Left lung (tissue), 10 donors: Measurements from ENCODE around the gene ROBO1. TPM values are rescaled to one million over a fixed set of nuclear protein-coding genes. Genes with fewer than 3 reads are reported as not detected.

ENCODE experiments used
- ATAC-seq: fragments of 200-7000 bp; cut with Tn5 transposase; one replicate; pipeline ENCODE4 v1.9.1; 2020; ENCODE audit warnings: moderate library complexity
- DNase-seq, 4 donors: peaks; one replicate each; pipeline ENCODE4 v3.0.0-alpha.2; 2013 to 2020
- H3K27ac ChIP-seq, 2 donors: fragments of 200-600 bp; sonication (generic) in 1 of 2; one replicate each; pipeline versions ENCODE4 v1.5.0 to v1.8.0; 2020 to 2021
- H3K27me3 ChIP-seq, 2 donors: fragments of 200-600 bp; sonication (generic) in 1 of 2; one replicate each; pipeline versions ENCODE4 v1.5.0 to v1.8.0; 2020 to 2021
- H3K36me3 ChIP-seq, 2 donors: fragments of 200-600 bp; sonication (generic) in 1 of 2; one replicate each; pipeline versions ENCODE4 v1.5.0 to v1.8.0; 2020 to 2021
- H3K4me1 ChIP-seq, 2 donors: fragments of 200-600 bp; one replicate each; pipeline ENCODE4 v1.8.0; 2021
- H3K4me3 ChIP-seq, 2 donors: fragments of 200-600 bp; sonication (generic) in 1 of 2; one replicate each; pipeline versions ENCODE4 v1.5.0 to v1.8.0; 2020 to 2021; ENCODE audit warnings: mild to moderate bottlenecking in 1 of 2
- H3K9me3 ChIP-seq, 2 donors: fragments of 200-600 bp; sonication (generic) in 1 of 2; one replicate each; pipeline versions ENCODE4 v1.5.0 to v1.8.0; 2020 to 2021
- intact Hi-C, 2 donors: fragments of 100-400 bp; cut with DNase I; formaldehyde crosslinking; loops; one replicate each; pipeline versions ENCODE4 v1.11.2 to v1.14.2; 2022
- polyA plus RNA-seq, 6 donors: library from polyadenylated mRNA; unstranded; fragments of 120-200 nt; gene quantifications; one replicate each; pipeline ENCODE4 v1.2.1, GENCODE V29; 2013; ENCODE audit not compliant: insufficient read length in 6 of 6
- total RNA-seq, 2 donors: library from RNA; stranded (reverse); fragmentation: NEBNext Ultra II Directional; extraction: Animal tissue kit (Norgen Biotek cat#: 25700); gene quantifications; one replicate each; pipeline ENCODE4 v1.2.1, GENCODE V29; 2021
- TF ChIP-seq, protein P1 (sequence below), 2 donors: fragments of 200-600 bp; sonication (generic) in 1 of 2; IDR thresholded peaks; one replicate each; pipeline versions ENCODE4 v1.5.0 to v1.8.0; 2021; ENCODE audit warnings: antibody characterized with exemption in 2 of 2
- donor health status: DM: no; HTN: yes; CAD: no.
- donor health status: DM: no; HTN: no; CAD: no.

ROBO1 gene
- total and polyA plus RNA-seq, 8 donors = 20.3 to 134 (median 102) TPM

DNA sequence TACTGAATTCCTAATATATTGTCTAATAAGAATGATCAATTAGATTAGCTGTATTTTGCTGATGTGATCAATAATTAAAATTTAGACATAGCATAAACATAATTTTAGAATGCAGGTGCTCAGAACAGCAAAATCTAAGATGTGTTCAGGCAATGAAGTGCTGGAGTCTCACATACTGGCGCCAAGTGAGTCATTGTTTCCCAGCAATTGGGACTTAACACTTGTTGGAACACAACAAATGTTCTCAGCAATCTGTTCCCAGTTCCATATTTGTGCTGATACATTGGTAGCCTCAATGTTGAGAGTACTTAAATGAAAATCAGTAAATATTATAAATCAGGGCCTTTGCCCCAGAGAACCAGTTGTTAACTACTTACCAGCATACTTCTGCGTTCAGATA lies 619.0 kb downstream of the ROBO1 start:
- no peak overlapping the region for H3K4me3 ChIP-seq

DNA sequence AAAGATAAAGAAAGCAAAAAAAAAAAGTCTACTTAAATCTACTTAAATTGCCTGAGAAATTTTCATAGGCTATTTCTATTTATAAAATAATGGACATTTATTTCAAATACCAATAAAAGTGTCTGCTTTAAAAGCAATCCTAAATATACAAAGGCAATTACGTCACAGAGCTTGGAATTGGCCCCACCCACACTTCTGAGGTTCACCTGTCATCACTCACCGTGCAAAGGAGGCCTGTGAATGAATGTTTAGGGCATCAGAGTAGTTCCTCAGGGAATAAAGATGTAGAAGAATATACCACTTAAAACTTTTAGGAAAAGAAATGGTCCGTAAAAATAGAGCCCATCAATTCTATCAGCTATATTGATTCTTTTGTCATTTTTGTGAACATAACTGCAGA lies 621.8 kb downstream of the ROBO1 start:
- no peaks in the 10 kb centered on the region for H3K4me1 ChIP-seq
- no peaks in the 10 kb centered on the region for H3K36me3 ChIP-seq
- TF ChIP-seq, protein P1, sequence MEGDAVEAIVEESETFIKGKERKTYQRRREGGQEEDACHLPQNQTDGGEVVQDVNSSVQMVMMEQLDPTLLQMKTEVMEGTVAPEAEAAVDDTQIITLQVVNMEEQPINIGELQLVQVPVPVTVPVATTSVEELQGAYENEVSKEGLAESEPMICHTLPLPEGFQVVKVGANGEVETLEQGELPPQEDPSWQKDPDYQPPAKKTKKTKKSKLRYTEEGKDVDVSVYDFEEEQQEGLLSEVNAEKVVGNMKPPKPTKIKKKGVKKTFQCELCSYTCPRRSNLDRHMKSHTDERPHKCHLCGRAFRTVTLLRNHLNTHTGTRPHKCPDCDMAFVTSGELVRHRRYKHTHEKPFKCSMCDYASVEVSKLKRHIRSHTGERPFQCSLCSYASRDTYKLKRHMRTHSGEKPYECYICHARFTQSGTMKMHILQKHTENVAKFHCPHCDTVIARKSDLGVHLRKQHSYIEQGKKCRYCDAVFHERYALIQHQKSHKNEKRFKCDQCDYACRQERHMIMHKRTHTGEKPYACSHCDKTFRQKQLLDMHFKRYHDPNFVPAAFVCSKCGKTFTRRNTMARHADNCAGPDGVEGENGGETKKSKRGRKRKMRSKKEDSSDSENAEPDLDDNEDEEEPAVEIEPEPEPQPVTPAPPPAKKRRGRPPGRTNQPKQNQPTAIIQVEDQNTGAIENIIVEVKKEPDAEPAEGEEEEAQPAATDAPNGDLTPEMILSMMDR (IDR thresholded peaks at IDR 0.05) = no peak
- no peak overlapping the region for H3K27ac ChIP-seq
- no peaks in the 10 kb centered on the region for H3K27me3 ChIP-seq
- intact Hi-C loops = no loop called here
- no peak overlapping the region for H3K4me3 ChIP-seq
- ATAC-seq (no peak), DNase-seq (no peak)
- H3K9me3 ChIP-seq = no peaks in the 10 kb centered on the region

More for the DNA sequence above, 619.0 kb downstream of the ROBO1 start:
- Histone ChIP-seq H3K27me3 (no peaks in the 10 kb centered on the region), H3K9me3 (no peaks in the 10 kb centered on the region), H3K36me3 (no peaks in the 10 kb centered on the region), H3K4me1 (no peaks in the 10 kb centered on the region), H3K27ac (no peak overlapping the region)
- no peak for ATAC-seq
- TF ChIP-seq, protein P1 (IDR thresholded peaks at IDR 0.05) = no peak
- DNase-seq = no peak
- intact Hi-C loops = no loop called here

DNA sequence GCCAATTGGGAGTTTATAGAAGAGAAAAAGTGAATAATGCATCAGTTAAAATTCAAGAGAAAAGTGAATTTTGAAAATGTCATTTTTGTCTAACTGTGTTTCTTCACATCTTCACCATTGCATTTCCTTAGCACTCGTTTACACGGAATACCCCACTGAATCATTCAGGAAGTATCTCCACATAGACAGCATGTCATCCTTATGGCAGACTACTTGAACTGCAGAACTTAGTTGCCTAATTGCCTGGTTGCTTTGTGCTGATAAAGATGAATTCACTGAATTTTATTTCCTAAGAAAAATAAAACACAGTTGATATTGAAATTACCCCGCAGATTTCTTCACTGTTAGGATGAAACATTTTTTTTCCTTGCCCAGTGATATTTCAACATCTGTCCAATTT lies 627.1 kb downstream of the ROBO1 start:
- H3K27ac ChIP-seq = no peak overlapping the region
- H3K4me1 ChIP-seq = no peaks in the 10 kb centered on the region
- no peak for ATAC-seq
- TF ChIP-seq, protein P1 (IDR thresholded peaks at IDR 0.05) = no peak
- H3K36me3 ChIP-seq = no peaks in the 10 kb centered on the region
- no peaks in the 10 kb centered on the region for H3K9me3 ChIP-seq
- intact Hi-C loops = no loop called here
- no peak for DNase-seq
- H3K27me3 ChIP-seq = no peaks in the 10 kb centered on the region
- H3K4me3 ChIP-seq = no peak overlapping the region

DNA sequence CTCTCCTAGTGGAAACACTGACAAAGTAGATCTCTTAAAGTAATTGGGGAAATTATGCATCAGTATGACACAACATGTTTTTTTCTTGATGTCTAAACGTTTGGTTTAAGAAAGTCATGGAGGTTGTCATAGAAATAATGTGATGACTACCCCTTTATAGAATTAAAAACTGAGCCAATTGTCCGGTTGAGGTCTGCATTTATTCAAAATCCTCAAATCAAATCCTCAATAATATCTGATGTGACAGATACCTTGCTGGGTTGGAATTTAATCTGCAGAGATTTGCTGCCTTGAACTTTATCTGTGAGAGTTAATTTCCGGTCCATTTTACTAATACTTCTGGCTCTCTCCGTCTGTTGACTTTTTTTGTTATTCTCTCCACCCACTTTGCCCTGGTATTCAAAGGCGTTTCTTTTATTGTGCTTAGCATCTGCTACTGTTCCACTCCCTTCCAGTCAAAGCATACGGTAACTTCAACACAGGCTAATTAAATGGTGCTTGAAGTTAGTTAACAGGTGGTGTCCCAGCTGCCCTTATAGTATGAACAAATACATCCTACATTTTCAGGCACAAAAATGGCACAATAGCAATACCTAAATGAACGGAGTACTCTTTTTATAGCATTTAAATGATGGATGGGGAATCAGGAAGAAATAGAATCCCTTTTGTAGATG lies 628.3 kb downstream of the ROBO1 start:
- ATAC-seq = no peak
- Histone ChIP-seq H3K27ac (no peak overlapping the region), H3K4me3 (no peak overlapping the region), H3K27me3 (no peaks in the 10 kb centered on the region), H3K9me3 (no peaks in the 10 kb centered on the region), H3K36me3 (no peaks in the 10 kb centered on the region), H3K4me1 (no peaks in the 10 kb centered on the region)
- intact Hi-C loops = no loop called here
- TF ChIP-seq, protein P1 (IDR thresholded peaks at IDR 0.05) = no peak
- no peak for DNase-seq

DNA sequence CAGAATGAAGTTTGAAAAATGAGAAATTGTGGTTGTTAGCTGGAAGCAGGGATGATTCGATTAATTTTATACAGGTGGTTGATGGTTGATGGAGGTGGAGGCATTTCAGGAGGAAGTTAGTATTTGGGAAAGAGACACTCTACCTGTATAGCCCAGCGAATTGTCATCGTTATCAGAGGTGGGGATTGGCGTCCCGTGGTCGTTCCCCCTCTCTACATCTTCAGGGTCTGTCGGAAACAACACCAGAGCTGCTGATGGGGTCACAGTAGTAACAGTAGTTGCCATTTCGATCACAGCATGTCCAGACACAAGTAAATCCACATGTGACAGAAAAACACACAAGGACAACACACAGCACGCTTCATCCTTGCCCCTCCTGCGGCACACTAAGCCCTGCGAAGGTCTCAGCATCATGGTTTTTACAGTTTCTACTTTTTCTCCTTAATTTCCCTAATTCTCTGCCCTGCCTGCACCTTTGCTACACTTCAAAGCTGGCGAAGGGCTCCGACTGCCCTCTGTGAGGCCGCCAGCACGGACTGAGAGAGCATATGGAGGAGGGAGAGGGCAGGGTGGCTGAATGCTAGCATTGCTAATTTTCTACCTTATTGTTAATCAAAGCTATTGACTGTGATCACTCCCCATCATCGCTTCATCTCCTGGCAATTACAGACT lies 642.3 kb downstream of the ROBO1 start:
- H3K9me3 ChIP-seq = no peaks in the 10 kb centered on the region
- no peak overlapping the region for H3K4me3 ChIP-seq
- no peaks in the 10 kb centered on the region for H3K36me3 ChIP-seq
- intact Hi-C loops = no loop called here
- no peaks in the 10 kb centered on the region for H3K27me3 ChIP-seq
- H3K4me1 ChIP-seq = no peaks in the 10 kb centered on the region
- TF ChIP-seq, protein P1 (IDR thresholded peaks at IDR 0.05) = no peak
- H3K27ac ChIP-seq = no peak overlapping the region
- no peak for DNase-seq
- ATAC-seq = no peak
